ENCODE data around the gene KHNYN. TPM values are rescaled to one million over a fixed set of nuclear protein-coding genes. Genes with fewer than 3 reads are reported as not detected.

KHNYN gene
- total and polyA plus RNA-seq, 2 of the 8 experiments (the other 6 are each of a cell fraction or from before 2014, with no cell fraction given): 7.6 to 22.3 TPM

DNA sequence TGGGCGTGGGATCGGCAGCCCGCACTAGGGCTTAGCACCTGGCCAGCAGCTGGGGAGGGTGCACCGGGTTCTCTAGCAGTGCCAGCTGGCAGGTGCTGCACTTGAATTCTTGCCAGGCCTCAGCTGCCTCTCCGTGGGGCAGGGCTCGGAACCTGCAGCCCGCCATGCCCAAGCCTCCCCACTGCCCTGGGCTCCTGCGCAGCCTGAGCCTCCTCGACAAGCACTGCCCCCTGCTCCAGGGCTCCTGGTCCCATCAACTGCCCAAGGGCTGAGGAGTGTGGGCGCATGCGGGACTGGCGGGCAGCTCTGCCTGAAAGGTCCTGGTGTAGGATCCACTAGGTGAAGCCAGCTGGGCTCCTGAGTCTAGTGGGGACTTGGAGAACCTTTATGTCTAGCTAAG lies 43.5 kb downstream of the KHNYN start (continued):
- TF ChIP-seq, protein P1, sequence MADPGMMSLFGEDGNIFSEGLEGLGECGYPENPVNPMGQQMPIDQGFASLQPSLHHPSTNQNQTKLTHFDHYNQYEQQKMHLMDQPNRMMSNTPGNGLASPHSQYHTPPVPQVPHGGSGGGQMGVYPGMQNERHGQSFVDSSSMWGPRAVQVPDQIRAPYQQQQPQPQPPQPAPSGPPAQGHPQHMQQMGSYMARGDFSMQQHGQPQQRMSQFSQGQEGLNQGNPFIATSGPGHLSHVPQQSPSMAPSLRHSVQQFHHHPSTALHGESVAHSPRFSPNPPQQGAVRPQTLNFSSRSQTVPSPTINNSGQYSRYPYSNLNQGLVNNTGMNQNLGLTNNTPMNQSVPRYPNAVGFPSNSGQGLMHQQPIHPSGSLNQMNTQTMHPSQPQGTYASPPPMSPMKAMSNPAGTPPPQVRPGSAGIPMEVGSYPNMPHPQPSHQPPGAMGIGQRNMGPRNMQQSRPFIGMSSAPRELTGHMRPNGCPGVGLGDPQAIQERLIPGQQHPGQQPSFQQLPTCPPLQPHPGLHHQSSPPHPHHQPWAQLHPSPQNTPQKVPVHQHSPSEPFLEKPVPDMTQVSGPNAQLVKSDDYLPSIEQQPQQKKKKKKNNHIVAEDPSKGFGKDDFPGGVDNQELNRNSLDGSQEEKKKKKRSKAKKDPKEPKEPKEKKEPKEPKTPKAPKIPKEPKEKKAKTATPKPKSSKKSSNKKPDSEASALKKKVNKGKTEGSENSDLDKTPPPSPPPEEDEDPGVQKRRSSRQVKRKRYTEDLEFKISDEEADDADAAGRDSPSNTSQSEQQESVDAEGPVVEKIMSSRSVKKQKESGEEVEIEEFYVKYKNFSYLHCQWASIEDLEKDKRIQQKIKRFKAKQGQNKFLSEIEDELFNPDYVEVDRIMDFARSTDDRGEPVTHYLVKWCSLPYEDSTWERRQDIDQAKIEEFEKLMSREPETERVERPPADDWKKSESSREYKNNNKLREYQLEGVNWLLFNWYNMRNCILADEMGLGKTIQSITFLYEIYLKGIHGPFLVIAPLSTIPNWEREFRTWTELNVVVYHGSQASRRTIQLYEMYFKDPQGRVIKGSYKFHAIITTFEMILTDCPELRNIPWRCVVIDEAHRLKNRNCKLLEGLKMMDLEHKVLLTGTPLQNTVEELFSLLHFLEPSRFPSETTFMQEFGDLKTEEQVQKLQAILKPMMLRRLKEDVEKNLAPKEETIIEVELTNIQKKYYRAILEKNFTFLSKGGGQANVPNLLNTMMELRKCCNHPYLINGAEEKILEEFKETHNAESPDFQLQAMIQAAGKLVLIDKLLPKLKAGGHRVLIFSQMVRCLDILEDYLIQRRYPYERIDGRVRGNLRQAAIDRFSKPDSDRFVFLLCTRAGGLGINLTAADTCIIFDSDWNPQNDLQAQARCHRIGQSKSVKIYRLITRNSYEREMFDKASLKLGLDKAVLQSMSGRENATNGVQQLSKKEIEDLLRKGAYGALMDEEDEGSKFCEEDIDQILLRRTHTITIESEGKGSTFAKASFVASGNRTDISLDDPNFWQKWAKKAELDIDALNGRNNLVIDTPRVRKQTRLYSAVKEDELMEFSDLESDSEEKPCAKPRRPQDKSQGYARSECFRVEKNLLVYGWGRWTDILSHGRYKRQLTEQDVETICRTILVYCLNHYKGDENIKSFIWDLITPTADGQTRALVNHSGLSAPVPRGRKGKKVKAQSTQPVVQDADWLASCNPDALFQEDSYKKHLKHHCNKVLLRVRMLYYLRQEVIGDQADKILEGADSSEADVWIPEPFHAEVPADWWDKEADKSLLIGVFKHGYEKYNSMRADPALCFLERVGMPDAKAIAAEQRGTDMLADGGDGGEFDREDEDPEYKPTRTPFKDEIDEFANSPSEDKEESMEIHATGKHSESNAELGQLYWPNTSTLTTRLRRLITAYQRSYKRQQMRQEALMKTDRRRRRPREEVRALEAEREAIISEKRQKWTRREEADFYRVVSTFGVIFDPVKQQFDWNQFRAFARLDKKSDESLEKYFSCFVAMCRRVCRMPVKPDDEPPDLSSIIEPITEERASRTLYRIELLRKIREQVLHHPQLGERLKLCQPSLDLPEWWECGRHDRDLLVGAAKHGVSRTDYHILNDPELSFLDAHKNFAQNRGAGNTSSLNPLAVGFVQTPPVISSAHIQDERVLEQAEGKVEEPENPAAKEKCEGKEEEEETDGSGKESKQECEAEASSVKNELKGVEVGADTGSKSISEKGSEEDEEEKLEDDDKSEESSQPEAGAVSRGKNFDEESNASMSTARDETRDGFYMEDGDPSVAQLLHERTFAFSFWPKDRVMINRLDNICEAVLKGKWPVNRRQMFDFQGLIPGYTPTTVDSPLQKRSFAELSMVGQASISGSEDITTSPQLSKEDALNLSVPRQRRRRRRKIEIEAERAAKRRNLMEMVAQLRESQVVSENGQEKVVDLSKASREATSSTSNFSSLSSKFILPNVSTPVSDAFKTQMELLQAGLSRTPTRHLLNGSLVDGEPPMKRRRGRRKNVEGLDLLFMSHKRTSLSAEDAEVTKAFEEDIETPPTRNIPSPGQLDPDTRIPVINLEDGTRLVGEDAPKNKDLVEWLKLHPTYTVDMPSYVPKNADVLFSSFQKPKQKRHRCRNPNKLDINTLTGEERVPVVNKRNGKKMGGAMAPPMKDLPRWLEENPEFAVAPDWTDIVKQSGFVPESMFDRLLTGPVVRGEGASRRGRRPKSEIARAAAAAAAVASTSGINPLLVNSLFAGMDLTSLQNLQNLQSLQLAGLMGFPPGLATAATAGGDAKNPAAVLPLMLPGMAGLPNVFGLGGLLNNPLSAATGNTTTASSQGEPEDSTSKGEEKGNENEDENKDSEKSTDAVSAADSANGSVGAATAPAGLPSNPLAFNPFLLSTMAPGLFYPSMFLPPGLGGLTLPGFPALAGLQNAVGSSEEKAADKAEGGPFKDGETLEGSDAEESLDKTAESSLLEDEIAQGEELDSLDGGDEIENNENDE (IDR thresholded peaks at IDR 0.05; ENCODE audit: insufficient replicate concordance, low read length): no peak
- TF ChIP-seq KDM5A (IDR thresholded peaks at IDR 0.05; ENCODE audit: low read length) (no peak), GTF2F1 (IDR thresholded peaks at IDR 0.05; ENCODE audit: borderline replicate concordance, low read depth, low read length) (no peak), SIRT6 (IDR thresholded peaks at IDR 0.05; ENCODE audit: low read length) (no peak), MAFK (IDR thresholded peaks at IDR 0.05; ENCODE audit: low read depth, low read length) (no peak), RXRA (IDR thresholded peaks at IDR 0.05; ENCODE audit: insufficient read depth, low read depth, low read length) (no peak), KDM4A (IDR thresholded peaks at IDR 0.05; ENCODE audit: low read depth, low read length, severe bottlenecking) (no peak), CREB1 (IDR thresholded peaks at IDR 0.05) (no peak), CTBP2 (IDR thresholded peaks at IDR 0.05; ENCODE audit: borderline replicate concordance, insufficient read depth, insufficient read length, low read length) (no peak), FOSL1 (IDR thresholded peaks at IDR 0.05; ENCODE audit: insufficient read depth, low read depth, low read length) (no peak), USF2 (IDR thresholded peaks at IDR 0.05; ENCODE audit: low read length) (no peak)
